Activated T-cell treated with anti-CD3 and anti-CD28 coated beads for 1 hour (primary cell): ENCODE data around the gene UMAD1.

ENCODE experiments used
- DNase-seq: peaks from one replicate; pipeline ENCODE4 v3.0.0-alpha.2; 2020; ENCODE audit warnings: low read depth

The UMAD1 gene

DNA sequence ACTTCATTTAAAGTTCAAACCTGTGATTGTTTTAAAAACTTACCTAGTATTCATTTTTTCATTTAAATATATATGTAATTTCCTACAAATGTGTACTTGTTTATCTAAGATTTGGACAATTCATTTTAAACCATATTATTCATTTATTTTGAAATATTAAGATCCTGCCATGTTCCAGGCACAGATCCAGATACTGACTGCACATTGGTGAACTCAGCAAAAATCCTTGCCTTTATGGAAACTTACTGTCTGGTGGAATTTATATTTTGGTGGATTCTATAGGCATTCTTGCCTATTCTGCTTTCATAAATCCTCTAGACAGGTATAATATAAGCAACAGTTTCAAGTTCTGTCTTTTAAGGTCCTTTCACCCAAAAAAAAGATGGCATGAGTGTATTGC lies 126.1 kb downstream of the UMAD1 start:
- DNase-seq, result no peak

DNA sequence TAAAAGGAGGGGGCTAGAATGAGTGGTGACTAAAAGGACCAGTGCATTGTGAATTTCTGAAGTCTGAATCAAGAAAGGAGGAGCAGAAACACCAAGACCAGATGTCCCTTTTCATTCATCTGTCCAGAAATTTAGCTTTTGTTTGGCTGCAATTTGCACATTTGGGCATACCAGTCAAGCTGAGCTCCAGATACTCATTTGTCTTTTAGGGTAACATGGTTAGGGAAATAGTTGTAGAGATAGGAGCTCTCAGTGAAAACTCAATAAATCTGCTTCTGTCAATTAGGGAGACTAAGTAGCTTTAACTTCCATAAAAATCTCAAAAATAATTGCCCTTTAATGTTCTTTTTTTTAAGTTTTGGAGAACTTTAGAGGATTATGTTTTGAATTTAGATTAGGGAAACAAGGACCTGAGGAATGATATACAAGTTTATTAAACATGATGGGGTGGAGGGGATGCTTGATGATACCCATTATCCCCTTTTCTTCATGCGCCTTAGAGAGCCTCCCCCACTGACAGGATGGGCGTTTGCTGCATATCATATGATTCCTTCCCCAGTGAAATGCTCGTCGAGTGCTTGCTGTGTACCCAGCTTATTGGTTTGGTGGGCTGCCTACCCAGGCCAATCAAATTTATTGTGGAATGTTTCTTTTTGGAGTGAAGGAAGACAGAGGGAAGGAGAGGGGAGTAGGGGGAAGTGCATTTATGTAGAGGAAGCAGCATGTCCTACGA lies 128.6 kb downstream of the UMAD1 start:
- no peak for DNase-seq

DNA sequence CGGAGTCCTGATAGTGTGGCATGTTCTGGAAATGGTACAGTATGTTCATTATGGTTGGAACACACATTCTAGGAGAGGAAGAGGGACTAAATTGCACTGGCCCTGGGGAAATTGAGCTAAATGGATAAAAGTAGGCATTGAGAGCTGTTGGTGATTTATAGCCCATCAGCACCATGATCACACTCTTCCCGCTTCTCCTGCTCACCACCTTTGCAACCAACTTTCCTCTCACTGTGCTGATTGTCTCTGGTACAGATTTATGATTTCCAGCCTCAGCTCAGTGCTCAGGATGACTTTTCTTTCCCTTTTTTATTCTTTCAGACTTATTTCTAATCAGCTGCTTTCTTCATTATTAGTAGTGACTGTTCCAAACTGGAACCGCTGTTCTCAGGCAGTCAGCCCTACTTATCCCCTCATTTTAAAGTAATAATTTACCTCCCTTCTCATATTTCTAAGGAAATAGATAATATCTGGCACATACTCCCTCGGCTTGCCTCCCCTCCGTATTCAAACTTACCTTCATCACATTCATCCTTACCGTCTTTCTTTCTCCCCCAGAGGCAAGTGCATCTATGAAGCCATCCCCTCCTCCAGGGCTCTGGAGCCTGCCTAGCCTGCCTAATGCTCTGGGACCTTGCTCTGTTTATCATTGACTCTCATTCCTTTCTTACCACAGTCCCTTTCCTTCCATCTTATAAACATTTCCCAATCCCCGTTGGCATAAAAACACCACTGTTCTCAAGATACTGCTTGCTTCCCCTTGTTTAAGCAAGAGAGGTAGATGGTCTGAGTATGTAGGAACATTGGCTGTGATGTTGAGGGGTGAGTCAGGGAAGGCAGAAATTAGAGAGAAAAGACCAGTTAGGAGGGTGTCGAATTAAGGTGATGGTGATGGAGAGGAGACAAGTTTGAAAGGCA lies 129.4 kb downstream of the UMAD1 start:
- no peak for DNase-seq

DNA sequence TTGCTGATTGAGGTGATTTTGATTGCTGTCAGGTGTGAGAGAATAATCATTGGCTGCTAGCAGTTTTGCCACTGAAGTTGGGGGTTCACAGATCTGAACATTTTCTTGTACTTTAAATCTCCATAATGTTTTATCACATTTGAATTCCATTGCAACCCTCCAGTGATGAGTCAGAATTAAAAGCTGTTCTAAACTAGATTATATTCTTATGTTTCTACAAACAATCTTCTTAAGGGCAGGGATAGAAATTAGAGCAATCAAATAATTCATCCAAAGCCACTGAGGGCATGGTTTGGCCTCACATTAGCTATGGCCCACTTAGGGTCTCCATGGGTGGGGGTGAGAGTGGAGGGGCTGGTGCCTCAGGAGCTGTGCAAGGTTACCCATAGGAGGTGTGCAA lies 130.9 kb downstream of the UMAD1 start:
- DNase-seq, result no peak

DNA sequence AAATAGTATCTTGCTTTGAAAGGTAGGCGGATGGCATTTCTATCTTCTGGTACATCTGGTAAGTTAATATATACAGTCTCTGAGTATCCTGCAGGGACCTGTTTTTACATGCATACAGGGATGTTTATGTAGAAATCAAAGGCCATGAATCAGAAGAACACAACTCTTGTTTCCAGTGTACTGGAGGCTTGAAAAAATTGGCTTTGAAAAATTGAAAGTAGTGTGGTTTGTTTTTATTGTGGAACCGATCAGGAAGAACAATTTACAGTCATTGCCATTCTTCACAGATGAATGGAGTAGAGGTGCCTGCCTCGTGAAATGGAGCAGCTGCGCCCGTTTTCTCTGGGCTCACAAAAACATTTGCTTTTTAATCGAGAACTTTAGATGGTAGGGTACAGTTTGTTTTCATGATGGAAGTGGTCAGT lies 131.9 kb downstream of the UMAD1 start:
- no peak for DNase-seq

DNA sequence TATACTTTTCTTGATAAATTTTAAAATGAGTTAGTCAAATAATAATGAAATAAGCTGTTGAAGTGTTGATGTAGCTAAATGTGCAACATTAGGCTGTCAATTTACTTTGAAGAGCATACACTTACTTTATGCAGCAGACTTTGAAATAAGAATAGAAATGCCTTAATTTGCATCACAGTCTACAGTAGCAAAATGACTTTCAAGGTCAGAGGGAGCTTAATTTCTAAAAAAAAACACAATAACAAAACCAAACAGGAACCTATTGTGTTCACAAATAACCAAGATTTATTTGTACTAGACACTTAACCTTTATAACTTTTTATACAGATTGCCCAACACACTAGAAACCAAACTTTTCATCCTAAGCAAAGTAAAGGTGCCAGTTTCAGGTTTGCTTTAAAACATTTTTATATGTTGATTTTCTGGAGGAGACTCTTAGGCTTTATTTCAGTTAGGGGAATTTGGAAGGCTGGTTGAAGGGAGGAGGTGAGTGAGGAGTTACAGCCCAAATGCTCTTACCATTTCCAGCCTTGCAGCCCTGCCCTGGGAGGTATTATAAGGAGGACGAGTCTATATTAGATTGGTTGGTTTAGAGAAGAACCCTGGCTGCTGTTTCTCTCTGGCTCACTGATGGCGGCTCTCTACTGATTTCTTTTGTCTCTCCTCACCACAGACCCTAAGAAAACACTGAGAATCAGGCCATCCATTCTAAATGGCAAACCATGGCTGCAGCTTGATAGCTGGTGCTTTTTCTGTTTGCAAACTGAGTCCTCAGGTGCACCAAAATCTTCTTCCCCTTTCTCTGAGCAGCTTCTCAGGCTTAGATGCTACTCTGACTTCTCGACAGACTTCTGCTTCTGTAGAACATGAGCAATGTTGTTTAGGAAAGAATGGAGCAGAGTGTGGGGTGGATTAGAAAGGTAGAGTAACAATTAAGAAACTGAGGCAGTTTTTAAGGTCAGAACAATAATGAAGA lies 133.1 kb downstream of the UMAD1 start:
- no peak for DNase-seq

DNA sequence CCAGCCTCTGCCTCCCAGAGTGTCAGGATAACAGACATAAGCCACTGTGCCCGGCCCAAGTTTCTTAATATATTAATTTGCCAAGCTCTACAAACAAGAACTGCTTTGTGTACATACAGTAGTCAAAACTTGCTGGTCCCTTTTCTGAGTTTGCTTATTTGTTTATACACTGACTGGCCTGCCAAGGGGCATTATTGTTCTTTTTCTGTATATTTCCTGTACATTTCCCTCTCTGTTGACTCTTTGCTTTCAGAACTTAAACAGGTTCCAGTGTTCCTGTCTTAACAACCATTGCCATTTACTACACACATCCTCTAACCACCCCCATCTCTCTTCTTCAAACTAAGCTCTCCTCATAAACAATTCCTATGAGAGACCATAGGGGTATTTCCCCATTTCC lies 139.3 kb downstream of the UMAD1 start:
- no peak for DNase-seq

DNA sequence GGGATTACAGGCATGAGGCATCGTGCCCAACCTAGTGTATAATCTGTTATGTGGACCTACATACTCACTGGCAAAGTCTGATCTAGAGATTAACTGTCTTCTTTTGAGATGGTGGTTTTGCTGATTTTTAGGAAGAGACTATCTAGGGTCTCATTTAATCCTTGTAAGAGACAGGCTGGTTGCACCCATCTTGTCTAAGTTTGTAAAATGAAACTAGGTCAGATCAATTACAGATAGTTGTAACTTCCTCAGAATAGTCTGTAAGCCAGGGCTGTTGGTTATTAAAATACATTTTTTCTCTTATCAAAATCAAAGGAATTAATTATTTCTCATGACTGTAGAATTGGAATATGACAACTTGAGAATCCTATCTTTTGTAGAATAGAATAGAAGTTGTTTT lies 142.4 kb downstream of the UMAD1 start:
- no peak for DNase-seq

DNA sequence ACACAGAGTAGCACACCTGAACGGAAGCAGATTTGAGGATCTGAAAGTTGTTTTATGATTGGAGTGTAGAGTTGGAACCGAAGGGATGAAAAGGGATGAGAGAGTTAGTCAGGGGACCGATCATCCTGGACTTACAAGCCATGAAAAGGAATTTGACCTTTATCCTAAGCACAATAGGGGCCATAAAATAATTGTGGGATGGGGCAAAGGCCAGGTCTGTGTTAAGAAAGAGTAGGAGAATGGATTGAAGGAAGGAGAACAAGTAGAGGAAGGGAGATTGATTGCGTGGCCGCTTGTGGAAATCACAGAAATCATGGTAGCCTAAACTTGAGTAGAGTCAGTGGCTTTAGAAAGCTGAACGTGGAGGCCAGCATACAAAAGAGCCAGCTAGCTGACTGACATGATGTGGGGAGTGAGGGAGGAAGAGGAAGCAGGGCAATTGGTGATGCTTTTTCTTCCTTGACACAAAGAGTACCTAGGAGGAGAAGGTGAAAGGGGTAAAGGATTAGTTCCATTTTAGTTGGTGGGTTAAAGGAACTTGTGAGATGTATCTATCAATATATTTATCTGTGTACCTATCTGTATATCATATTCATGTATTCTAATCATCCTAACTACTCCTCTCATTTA lies 144.9 kb downstream of the UMAD1 start:
- DNase-seq, result no peak

DNA sequence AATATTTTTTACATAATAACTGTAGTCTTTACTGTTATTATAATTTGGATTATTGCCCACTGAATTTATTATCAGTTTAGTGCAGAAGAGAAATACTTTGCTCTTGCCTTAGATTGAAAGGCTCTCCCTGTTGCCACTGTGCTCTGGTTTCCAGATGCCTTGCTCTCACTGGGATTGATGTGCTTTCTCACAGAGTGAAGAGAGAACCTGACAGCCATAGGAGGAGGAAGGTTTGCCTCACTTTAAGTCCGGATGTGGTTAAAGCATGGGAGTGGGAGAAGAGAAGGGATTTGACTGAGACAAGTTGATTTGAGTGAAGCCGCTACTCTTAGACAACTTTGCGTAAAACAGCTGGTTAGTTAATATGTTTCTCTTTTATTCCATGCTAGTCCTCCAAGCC lies 146.0 kb downstream of the UMAD1 start:
- no peak for DNase-seq

DNA sequence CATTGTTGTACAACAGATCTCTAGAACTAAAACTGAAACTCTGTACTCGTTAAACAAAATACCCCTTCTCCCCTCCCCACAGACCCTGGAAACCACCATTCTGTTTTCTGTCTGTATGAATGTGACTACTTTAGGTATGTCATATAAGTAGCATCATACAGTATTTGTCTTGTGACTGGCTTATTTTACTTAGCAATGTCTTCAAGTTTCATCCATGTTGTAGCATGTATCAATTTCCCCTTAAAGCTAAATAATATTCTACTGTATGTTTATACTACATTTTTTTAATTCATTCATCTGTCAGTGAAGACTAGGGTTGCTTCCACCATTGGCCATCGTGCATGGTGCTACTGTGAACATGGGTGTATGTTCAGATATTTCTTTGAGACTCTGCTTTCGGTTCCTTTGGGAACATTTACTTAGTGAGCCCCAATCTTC lies 149.0 kb downstream of the UMAD1 start:
- DNase-seq, result no peak

DNA sequence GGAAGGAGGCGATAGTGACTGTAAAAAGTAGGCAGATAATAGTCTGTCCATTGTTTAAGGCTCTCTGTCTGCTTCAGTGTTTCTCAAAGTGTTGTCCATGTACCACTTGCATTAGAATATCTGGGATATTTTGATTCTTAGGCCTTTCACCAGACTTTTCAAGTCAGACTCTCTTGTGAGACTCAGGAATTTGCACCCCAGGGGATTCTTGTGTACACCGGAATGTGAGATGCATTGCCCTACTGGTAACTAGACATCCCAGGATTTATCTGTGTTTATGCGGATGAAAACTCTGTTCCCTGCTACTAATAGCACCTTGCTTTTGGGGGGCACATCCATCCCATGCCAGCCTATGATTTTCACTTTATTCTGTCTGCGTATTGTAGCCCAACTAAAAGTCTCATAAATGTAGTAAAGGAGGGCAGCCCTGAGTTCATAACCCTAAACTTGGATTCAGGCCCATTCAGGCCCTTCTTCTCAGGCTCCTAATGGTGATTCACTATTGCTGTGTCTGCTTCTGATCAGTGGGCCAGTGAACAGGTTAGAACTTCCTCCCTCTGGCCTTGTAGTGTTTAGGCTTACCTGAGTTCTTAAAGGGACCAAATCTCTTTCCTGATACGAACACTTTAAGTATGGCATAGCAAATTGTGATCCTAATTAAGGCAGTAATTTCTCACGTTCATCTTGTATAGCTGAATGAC lies 149.6 kb downstream of the UMAD1 start:
- no peak for DNase-seq

DNA sequence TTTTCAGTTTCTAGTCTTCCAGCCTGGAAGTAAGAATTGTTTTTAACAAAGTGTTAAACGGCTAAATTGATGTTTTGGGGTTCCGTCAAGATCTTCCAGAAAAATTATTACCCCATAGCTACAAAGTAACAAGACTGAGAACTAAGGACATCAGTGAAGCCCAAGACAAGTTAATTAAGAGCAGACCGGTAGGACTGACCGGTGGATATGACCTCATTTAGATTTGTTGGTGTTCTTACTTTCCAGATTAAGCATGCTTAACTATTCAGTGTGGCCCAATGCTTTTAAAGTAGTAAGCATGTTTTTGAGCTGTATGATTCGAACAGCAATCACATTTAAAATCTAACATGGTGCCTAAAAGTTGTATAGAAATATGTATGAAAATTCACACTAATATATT lies 151.0 kb downstream of the UMAD1 start:
- DNase-seq, result no peak

DNA sequence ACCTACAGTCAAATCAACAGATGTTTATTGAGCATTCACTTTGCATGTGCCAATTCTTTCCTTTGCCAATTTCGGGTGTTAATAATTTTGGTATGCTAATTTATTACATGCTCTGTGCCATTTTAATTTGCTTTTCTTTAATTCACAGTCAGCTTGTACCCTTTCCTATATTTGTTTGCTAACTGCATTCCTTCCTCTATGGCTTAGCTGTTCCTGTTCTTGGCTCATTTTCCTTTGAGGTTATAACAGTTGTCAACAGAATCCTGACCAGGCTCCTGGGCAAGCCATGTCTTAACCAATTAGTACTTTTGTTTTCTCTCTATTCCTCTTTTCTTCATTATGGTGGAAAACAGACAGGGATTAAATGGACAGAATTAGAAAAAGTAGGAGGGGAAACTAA lies 151.5 kb downstream of the UMAD1 start:
- DNase-seq, result no peak

DNA sequence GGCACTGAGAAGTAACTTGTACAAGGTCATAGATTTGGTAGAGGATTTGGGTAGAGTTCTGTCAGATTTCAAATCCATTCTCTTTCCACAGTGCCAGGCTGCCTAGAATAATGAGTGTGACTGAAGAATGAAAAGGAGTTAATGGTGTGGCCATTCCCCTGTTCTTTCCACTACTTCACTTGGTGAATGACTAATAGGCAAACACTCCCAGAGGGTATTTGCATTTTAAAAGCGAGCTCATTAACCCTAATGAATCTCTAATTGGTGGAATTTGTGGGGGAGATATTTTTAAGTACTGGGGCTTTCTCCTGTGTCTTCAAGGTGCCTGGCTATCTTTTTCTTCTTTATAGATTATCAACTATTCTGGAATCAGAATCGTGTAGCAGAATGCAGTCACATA lies 152.7 kb downstream of the UMAD1 start:
- DNase-seq, result no peak

DNA sequence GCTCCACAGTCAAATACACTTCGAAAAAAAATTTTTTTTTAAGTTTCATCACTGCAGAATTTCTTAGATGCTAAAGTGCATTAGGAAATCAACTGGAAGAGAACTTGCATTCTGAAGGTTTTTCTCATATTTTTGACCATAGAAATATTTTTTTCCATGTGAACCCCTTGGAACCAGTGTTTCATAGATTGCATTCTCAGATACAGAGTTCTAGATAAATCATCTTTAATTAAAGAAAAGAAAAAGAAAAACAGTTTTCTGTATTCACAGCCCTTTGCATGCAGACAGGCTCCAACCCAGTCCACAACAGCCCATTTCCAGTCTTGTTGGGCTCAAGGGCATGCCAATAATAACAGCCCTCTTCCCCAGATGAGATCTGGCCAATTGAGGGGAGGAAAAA lies 153.4 kb downstream of the UMAD1 start:
- DNase-seq, result no peak

DNA sequence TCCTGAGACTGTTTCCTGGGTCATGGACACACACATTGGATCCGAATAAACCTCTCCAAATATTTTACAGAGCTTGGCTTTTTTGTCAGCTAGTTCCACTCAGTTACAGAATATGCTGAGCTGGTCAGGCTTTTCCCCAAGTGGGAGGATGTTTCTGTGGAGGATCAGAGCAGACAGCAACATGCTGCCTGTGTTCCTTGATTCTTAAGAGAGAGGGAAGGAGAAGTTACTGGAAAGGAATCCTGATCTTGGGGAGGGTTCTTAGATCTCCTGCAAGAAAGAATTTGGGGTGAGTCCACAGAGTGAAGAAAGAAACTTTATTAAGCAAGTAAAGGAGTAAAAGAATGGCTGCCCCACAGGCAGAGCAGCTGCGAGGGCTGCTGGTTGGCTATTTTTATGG lies 154.7 kb downstream of the UMAD1 start:
- no peak for DNase-seq

DNA sequence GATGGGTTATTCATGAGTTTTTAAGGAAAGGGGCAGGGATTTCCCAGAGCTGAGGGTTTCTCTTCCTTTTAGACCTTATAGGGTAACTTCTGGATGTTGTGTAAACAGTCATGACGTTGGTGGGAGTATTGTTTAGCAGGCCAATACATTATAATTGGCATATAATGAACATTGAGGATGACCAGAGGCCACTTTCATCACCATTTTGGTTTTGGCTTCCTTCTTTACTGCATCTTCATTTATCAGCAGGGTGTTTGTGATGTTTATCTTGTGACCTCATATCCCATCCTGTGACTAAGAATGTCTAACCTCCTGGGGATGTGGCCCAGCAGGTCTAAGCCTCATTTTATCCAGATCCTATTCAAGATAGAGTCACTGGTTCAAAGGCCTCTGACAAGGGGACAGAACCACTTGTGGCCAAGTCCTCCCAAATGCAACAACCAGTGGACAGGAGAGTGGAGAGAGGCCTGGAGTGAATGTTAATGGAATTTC lies 155.1 kb downstream of the UMAD1 start:
- DNase-seq, result no peak

DNA sequence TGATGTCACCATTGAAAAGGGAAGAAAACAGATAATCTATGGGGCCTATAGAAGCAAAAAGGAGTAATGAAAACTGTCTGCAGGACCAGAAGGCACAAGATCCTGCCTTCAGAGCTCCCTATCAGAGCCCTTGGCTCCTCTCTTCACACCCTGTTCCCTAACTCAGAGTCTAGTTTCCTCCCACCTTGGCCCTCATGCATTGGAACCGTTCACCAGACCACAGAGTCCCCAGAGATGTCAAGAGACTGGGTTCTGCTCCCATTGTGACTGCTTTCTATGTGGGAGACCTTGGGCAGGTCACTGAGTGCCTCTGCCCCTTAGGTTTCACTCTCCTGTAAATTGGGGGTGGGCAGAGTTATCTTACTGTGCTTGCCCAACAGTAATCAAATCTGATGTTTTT lies 158.0 kb downstream of the UMAD1 start:
- DNase-seq, result no peak

DNA sequence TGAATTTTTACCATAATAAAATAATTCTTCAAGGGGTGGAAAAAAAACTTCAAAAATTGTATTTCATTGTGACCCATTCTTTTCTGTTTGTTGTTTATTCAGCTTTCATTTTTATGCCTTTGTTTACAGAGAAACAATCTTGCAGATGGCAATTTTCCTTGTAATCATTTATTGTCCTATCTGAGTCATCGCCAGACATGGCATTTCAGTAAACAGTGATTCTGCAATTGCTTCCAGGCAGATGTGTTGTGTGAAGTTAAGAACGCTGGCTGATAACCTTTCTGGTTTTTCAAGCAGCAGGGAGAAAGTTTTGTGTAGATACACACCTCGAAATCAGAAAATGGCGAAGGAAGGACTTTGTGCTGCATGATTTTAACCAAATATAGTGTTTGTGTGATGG lies 158.6 kb downstream of the UMAD1 start:
- no peak for DNase-seq

DNA sequence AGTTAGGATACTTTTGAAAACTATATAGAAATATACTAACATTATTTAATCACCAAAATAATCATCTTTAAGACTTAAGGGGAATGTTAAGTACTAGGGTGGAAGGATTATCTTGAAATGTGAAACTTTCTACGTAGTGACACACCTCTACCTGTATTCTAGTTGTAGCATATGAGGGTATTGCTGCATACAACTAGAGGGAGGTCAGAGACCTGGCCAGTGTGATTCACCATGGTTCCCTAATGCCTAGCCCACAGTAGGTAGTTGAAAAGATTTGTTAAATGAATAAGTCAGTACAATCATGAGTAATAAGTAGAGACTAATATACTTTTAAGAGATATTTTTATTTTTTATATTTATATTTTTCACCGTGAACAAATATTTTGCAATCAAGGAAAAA lies 162.0 kb downstream of the UMAD1 start:
- DNase-seq, result no peak
